ENCODE data around the gene HEMGN. TPM values are rescaled to one million over a fixed set of nuclear protein-coding genes. Genes with fewer than 3 reads are reported as not detected.
"Not testable (repeated sequence)": the region's sequence is repeated elsewhere in the genome, so short reads cannot be mapped to it uniquely, and the experiment has no call there.

Gene HEMGN
- total RNA-seq, 1 donor from 2014 or later = 0.14 TPM

GRCh38 chr9:97979788-97980478 lies 42.0 kb upstream of the HEMGN start:
- no peak for TF ChIP-seq CTCF (IDR thresholded peaks at IDR 0.05; ENCODE audit: borderline replicate concordance)

GRCh38 chr9:97978371-97979130 lies 40.6 kb upstream of the HEMGN start:
- DNase-seq = no peak
- H3K4me3 ChIP-seq = no peak overlapping the region
- H3K4me1 ChIP-seq = peaks cover 30% of the 10 kb centered on the region
- H3K27me3 ChIP-seq (ENCODE audit: low read depth) = no peaks in the 10 kb centered on the region
- no peaks in the 10 kb centered on the region for H3K36me3 ChIP-seq
- no peak for TF ChIP-seq CTCF (IDR thresholded peaks at IDR 0.05; ENCODE audit: borderline replicate concordance)
- no peak overlapping the region for H3K27ac ChIP-seq (replicated peaks)
- no peaks in the 10 kb centered on the region for H3K9me3 ChIP-seq (replicated peaks)
- intact Hi-C loops (cut with micrococcal nuclease) = no loop called here

More at GRCh38 chr9:97979788-97980478, 42.0 kb upstream of the HEMGN start:
- no peaks in the 10 kb centered on the region for H3K36me3 ChIP-seq
- no peaks in the 10 kb centered on the region for H3K27me3 ChIP-seq (ENCODE audit: low read depth)
- H3K4me1 ChIP-seq = peaks cover 35% of the 10 kb centered on the region
- DNase-seq = no peak
- peak overlapping the region; percentile 99 for H3K27ac ChIP-seq (replicated peaks)
- intact Hi-C loops (cut with micrococcal nuclease) = loop anchor here (10.0 kb wide), 1 partner anchor 55 kb away; no protein-coding TSS in a partner anchor
- no peak overlapping the region for H3K4me3 ChIP-seq
- H3K9me3 ChIP-seq (replicated peaks) = no peaks in the 10 kb centered on the region

GRCh38 chr9:97976633-97977032 lies 38.7 kb upstream of the HEMGN start:
- DNase-seq; H3K27ac ChIP-seq (replicated peaks); H3K4me3 ChIP-seq; H3K36me3 ChIP-seq; intact Hi-C loops (cut with micrococcal nuclease); H3K27me3 ChIP-seq (ENCODE audit: low read depth); H3K9me3 ChIP-seq (replicated peaks): not testable (repeated sequence)
- H3K4me1 ChIP-seq = peaks cover 14% of the 10 kb centered on the region

- no peak for DNase-seq
- Histone ChIP-seq H3K27ac (replicated peaks) (no peak overlapping the region), H3K27me3 (ENCODE audit: low read depth) (peaks cover 11% of the 10 kb centered on the region), H3K9me3 (replicated peaks) (no peaks in the 10 kb centered on the region), H3K36me3 (no peaks in the 10 kb centered on the region), H3K4me1 (peaks cover 1% of the 10 kb centered on the region), H3K4me3 (no peak overlapping the region)
- no peak for TF ChIP-seq CTCF (IDR thresholded peaks at IDR 0.05; ENCODE audit: borderline replicate concordance)
- intact Hi-C loops (cut with micrococcal nuclease) = no loop called here
Observed at GRCh38 chr9:97975376-97975775, 37.4 kb upstream of the HEMGN start.

GRCh38 chr9:97972753-97973152 lies 34.8 kb upstream of the HEMGN start:
- Histone ChIP-seq H3K4me1 (no peaks in the 10 kb centered on the region), H3K4me3 (no peak overlapping the region), H3K36me3 (no peaks in the 10 kb centered on the region), H3K27ac (replicated peaks) (no peak overlapping the region), H3K9me3 (replicated peaks) (no peaks in the 10 kb centered on the region), H3K27me3 (ENCODE audit: low read depth) (peaks cover 11% of the 10 kb centered on the region)
- intact Hi-C loops (cut with micrococcal nuclease) = no loop called here
- TF ChIP-seq CTCF (IDR thresholded peaks at IDR 0.05; ENCODE audit: borderline replicate concordance) = no peak
- DNase-seq = no peak

- intact Hi-C loops (cut with micrococcal nuclease) = no loop called here
- H3K9me3 ChIP-seq (replicated peaks) = no peaks in the 10 kb centered on the region
- no peak for TF ChIP-seq CTCF (IDR thresholded peaks at IDR 0.05; ENCODE audit: borderline replicate concordance)
- H3K4me3 ChIP-seq = no peak overlapping the region
- no peak overlapping the region for H3K27ac ChIP-seq (replicated peaks)
- H3K36me3 ChIP-seq = no peaks in the 10 kb centered on the region
- H3K27me3 ChIP-seq (ENCODE audit: low read depth) = peaks cover 16% of the 10 kb centered on the region
- peaks cover 3% of the 10 kb centered on the region for H3K4me1 ChIP-seq
- no peak for DNase-seq
Observed at GRCh38 chr9:97970165-97970564, 32.2 kb upstream of the HEMGN start.
